ENCODE results near the gene BAD. TPM values are rescaled to one million over a fixed set of nuclear protein-coding genes. Genes with fewer than 3 reads are reported as not detected.

The BAD gene
- total RNA-seq, 2 experiments from 2014 or later: 32.0 to 36.3 TPM

GRCh38 chr11:64245797-64246620 lies 38.5 kb downstream of the BAD start:
- ChIA-PET CTCF (interaction anchor here (0.6 to 2.9 kb wide), 13 partner anchors 10 to 64 kb away, joined by 3 to 16 read pairs (median 4); partner anchors contain the start of genes CATSPERZ and FERMT3), POLR2A (interaction anchor here (0.6 to 2.7 kb wide), 12 partner anchors 13 to 94 kb away, joined by 3 to 18 read pairs (median 6); partner anchors contain the start of genes CCDC88B, ESRRA, FERMT3 and NUDT22)

GRCh38 chr11:64245401-64245796 lies 39.1 kb downstream of the BAD start:
- ChIA-PET CTCF (interaction anchor here (0.6 to 2.9 kb wide), 10 partner anchors 13 to 64 kb away, joined by 3 to 16 read pairs (median 4); partner anchors contain the start of genes CATSPERZ and FERMT3), POLR2A (interaction anchor here (0.6 to 3.0 kb wide), 8 partner anchors 12 to 95 kb away, joined by 3 to 23 read pairs (median 6); partner anchors contain the start of genes CCDC88B, FERMT3, NUDT22 and STIP1)

GRCh38 chr11:64244966-64245365 lies 39.5 kb downstream of the BAD start:
- ChIA-PET POLR2A (interaction anchor here (1.3 to 3.0 kb wide), 6 partner anchors 12 to 95 kb away, joined by 3 to 23 read pairs (median 8); partner anchors contain the start of genes CCDC88B, FERMT3, NUDT22 and STIP1), CTCF (interaction anchor here (0.6 to 2.9 kb wide), 7 partner anchors 27 to 65 kb away, joined by 3 to 16 read pairs (median 4); partner anchors contain the start of genes CATSPERZ and FERMT3)

GRCh38 chr11:64244107-64244506 lies 40.4 kb downstream of the BAD start:
- ChIA-PET POLR2A (interaction anchor here (0.5 to 3.0 kb wide), 7 partner anchors 11 to 115 kb away, joined by 3 to 23 read pairs (median 4); partner anchors contain the start of genes FERMT3 and RPS6KA4), CTCF (interaction anchor here (1.1 to 2.5 kb wide), 3 partner anchors 14 to 60 kb away, joined by 3 to 8 read pairs (median 4); partner anchors contain the start of genes CATSPERZ and DNAJC4)

GRCh38 chr11:64243236-64243854 lies 41.1 kb downstream of the BAD start:
- POLR2A ChIA-PET: interaction anchor here (0.5 to 3.0 kb wide), 6 partner anchors 13 to 116 kb away, joined by 3 to 23 read pairs (median 4); partner anchors contain the start of genes FERMT3 and RPS6KA4
- CTCF ChIA-PET: interaction anchor here (0.7 to 2.5 kb wide), 7 partner anchors 9 to 88 kb away, joined by 3 to 8 read pairs (median 3); partner anchors contain the start of genes CATSPERZ, DNAJC4 and PLCB3

DNA sequence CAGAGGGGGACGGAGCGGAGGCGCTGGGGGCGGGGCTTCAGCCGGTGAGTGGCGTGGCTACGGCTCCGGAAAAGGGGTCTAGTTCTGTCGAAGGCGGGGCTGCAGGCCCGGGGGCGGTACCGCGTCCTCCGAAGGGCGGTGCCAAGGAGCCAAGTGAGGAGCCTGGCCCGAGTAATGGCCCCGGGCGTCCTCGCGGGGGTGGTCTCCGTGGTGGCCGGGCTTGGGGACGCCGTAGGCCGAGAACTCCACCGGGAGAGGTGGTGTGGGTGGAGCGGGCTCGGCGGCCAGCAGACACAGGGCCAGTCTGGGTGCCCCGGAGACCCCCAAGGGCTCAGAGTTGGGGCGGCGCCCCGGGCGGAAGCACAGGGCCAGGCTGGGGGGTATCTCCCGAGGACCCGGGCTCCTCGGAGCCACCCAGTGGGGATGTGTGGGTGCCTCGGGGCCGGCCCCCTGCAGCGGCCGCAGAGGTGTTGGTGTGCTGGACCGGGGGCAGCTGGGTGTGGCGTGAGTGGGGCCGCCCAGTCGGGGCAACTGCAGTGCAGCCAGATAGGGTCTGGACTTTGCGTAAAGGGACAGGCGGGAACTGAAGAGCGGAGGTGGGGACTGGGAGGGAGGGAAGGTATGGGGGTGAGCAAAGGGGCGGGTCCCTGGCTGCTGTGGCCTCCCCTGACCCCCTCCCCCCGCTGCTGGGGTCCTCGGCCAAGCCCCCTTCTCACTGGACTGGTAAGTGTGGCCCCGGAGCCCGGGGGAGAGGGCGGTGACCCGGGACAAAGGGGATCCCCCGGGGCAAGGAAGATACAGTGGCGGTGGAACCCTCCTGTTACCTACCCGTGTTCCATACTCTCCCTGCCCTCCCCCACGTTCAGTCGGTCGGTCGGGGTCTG lies 42.7 kb downstream of the BAD start:
- ChIA-PET POLR2A (interaction anchor here (0.6 to 2.5 kb wide), 13 partner anchors 10 to 1341 kb away, joined by 3 to 20 read pairs (median 4); partner anchors contain the start of genes BAD, DPF2, FERMT3 and NUDT22), CTCF (interaction anchor here (0.7 to 1.4 kb wide), 6 partner anchors 8 to 63 kb away, joined by 3 to 7 read pairs (median 4); partner anchors contain the start of gene PLCB3)

GRCh38 chr11:64241241-64241490 lies 43.3 kb downstream of the BAD start:
- ChIA-PET CTCF (interaction anchor here (0.7 to 1.1 kb wide), 4 partner anchors 9 to 63 kb away, joined by 3 to 7 read pairs (median 4); no protein-coding TSS in a partner anchor), POLR2A (interaction anchor here (0.6 to 2.5 kb wide), 12 partner anchors 9 to 1340 kb away, joined by 3 to 20 read pairs (median 4); partner anchors contain the start of genes BAD, DPF2, FERMT3 and NUDT22)

- CTCF ChIA-PET: interaction anchor here (0.7 to 1.1 kb wide), 4 partner anchors 9 to 64 kb away, joined by 3 to 7 read pairs (median 4); no protein-coding TSS in a partner anchor
Measured at GRCh38 chr11:64240435-64241240, 43.8 kb downstream of the BAD start, which contains the start of gene FKBP2. Gene FKBP2 (plus strand): TSS chr11:64241095. CDS start chr11:64242388, 1,293 bp downstream.

GRCh38 chr11:64239662-64240434 lies 44.6 kb downstream of the BAD start:
- CTCF ChIA-PET: interaction anchor here (1.5 to 1.7 kb wide), 2 partner anchors 13 to 32 kb away, joined by 5 to 9 read pairs; partner anchors contain the start of genes NUDT22 and TRPT1
- POLR2A ChIA-PET: interaction anchor here (1.1 to 1.9 kb wide), 2 partner anchors 11 to 33 kb away, joined by 3 to 7 read pairs; partner anchors contain the start of gene FERMT3

More at GRCh38 chr11:64240435-64241240, 43.8 kb downstream of the BAD start, which contains the start of gene FKBP2:
- POLR2A ChIA-PET: interaction anchor here (0.6 to 2.5 kb wide), 11 partner anchors 9 to 1340 kb away, joined by 3 to 20 read pairs (median 4); partner anchors contain the start of genes BAD, FERMT3, NUDT22 and TRPT1

GRCh38 chr11:64238999-64239398 lies 45.5 kb downstream of the BAD start:
- ChIA-PET POLR2A (interaction anchor here (1.1 to 1.9 kb wide), 2 partner anchors 10 to 32 kb away, joined by 3 to 7 read pairs; partner anchors contain the start of gene FERMT3), CTCF (interaction anchor here (1.5 to 1.7 kb wide), 2 partner anchors 13 to 31 kb away, joined by 5 to 9 read pairs; partner anchors contain the start of genes NUDT22 and TRPT1)

DNA sequence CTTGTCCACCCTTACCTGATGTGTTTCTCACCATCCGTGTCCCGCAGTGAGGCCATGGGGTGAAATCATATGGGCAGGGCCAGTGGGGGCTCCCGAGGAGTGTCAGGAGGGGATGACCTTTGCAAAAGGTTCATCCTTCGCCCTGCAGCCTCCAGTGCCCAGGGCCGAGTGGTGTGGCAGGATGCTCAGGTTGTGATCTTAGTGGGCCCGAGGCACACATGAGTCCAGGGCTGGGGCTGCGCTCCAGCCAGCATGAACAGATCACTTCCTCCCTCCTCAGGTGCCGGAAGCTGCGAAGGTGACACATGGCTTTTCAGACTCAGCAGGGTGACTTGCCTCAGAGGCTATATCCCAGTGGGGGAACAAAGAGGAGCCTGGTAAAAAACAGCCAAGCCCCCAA lies 46.4 kb downstream of the BAD start:
- ChIA-PET CTCF (interaction anchor here (0.6 to 1.5 kb wide), 2 partner anchors 30 to 313 kb away, joined by 5 read pairs; no protein-coding TSS in a partner anchor), POLR2A (no interaction called here)

GRCh38 chr11:64237484-64237951 lies 46.9 kb downstream of the BAD start:
- ChIA-PET POLR2A (interaction anchor here (0.6 kb wide), 1 partner anchor 22 kb away, joined by 3 read pairs; no protein-coding TSS in a partner anchor), CTCF (interaction anchor here (0.6 kb wide), 2 partner anchors 34 to 313 kb away, joined by 3 to 5 read pairs; no protein-coding TSS in a partner anchor)

DNA sequence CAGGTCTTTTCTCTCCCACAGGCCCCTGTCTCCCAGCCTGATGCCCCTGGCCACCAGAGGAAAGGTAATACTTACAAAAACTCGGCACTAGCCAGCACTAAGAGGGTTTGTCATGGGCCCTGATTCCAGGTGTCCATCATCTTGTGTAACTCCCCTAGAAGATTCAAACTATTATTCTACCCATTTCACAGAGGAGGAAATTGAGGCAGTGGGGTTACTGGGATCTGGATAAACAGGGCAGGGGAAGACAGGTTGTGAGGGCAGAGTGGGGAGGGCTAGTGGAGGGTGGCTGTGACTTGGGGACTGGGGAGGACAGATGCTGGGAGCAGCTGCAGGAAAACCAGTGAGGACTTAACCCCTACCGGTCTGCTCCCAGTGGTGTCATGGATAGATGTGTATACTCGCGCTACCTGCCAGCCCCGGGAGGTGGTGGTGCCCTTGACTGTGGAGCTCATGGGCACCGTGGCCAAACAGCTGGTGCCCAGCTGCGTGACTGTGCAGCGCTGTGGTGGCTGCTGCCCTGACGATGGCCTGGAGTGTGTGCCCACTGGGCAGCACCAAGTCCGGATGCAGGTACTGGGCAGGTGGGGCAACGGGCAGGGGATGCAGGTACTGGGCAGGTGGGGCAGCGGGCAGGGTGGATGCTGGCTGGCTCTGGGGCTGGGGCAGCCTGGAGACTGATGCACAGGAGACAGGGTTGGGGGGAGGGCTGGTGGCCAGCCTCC lies 48.9 kb downstream of the BAD start:
- POLR2A ChIA-PET: interaction anchor here (0.5 to 0.6 kb wide), 2 partner anchors 51 to 69 kb away, joined by 4 to 6 read pairs; no protein-coding TSS in a partner anchor
- CTCF ChIA-PET: interaction anchor here (0.7 kb wide), 1 partner anchor 8 kb away, joined by 3 read pairs; no protein-coding TSS in a partner anchor

DNA sequence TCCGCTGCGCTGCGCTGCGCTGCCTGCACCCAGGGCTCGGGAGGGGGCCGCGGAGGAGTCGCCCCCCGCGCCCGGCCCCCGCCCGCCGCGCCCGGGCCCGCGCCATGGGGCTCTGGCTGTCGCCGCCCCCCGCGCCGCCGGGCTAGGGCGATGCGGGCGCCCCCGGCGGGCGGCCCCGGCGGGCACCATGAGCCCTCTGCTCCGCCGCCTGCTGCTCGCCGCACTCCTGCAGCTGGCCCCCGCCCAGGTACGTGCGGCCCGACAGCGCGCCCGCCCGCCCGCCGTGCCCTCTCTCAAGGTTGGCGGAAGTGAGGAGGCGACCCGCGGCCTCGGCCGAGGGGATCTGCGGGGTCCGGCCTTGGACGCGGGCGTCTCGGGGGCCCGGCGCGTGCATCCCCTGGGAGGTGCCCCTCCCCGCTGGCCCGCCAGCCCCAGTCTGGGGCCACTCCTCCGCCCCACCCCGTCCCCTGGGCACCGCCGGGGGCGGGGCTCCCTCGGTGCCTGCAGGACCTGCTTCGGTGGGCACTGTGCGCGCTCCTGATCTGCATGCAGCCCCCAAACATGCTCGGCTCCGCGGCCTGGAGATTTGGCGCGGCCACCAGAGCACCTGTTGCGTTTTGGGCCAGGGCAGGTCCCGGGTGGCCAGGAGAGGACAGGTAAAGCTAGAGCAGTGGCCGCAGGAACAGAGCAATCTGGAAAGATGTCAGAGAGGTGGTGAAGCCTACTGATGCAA lies 49.7 kb downstream of the BAD start:
- ChIA-PET POLR2A (interaction anchor here (0.6 kb wide), 1 partner anchor 17 kb away, joined by 4 read pairs; no protein-coding TSS in a partner anchor), CTCF (interaction anchor here (0.7 to 1.0 kb wide), 2 partner anchors 7 to 28 kb away, joined by 3 read pairs; partner anchors contain the start of gene FERMT3)

All from activated CD8-positive, alpha-beta memory T cell treated with anti-CD3 and anti-CD28 coated beads for 36 hours (primary cell).